H1 (cell line): Measurements from ENCODE around the gene TNS3. TPM values are rescaled to one million over a fixed set of nuclear protein-coding genes. Genes with fewer than 3 reads are reported as not detected.

Experiments
- EGR1 ChIP-seq: IDR thresholded peaks from 2 replicates; pipeline ENCODE4 v1.6.1; 2011; ENCODE audit warnings: low read depth, low read length, borderline replicate concordance
- GABPA ChIP-seq: IDR thresholded peaks from 2 replicates; pipeline ENCODE4 v1.6.1; 2011; ENCODE audit warnings: mild to moderate bottlenecking, low read length, moderate library complexity, borderline replicate concordance; ENCODE audit not compliant: insufficient read depth
- SP2 ChIP-seq: IDR thresholded peaks from 2 replicates; pipeline ENCODE4 v1.6.1; 2012; ENCODE audit warnings: mild to moderate bottlenecking, low read length, inconsistent platforms
- YY1 ChIP-seq: IDR thresholded peaks from 2 replicates; pipeline ENCODE4 v1.6.1; 2011; ENCODE audit warnings: low read depth, mild to moderate bottlenecking, low read length
- polyA plus RNA-seq, 7 experiments: library from polyadenylated mRNA; depleted of rRNA in 3 of 7; stranded (reverse) in 5 of 7; unstranded in 2 of 7; fragments of >200 nt in 5 of 7; fragments of 200-250 nt in 2 of 7; gene quantifications; 1 replicate in 5 of 7; 2 replicates in 1 of 7; 4 replicates in 1 of 7; pipeline versions ENCODE4 v1.2.1 to v1.2.3, GENCODE V29; 2011 to 2013; ENCODE audit warnings: missing spikeins in 2 of 7, mixed read lengths in 2 of 7
- total RNA-seq: library from RNA; stranded (reverse); fragmentation: NEBNext Ultra II Directional; extraction: Animal tissue kit (Norgen Biotek cat#: 25700); gene quantifications from 2 replicates; pipeline ENCODE4 v1.2.1, GENCODE V29; 2021
- TF ChIP-seq, protein P1 (sequence below), 3 experiments: IDR thresholded peaks; 1 replicate in 2 of 3; 2 replicates in 1 of 3; pipeline versions ENCODE4 v1.5.1 to v1.6.1; 2011; ENCODE audit warnings: low read length in 3 of 3, mild to moderate bottlenecking in 3 of 3, inconsistent platforms in 2 of 3, low read depth in 1 of 3, moderate library complexity in 1 of 3; ENCODE audit not compliant: insufficient read depth in 1 of 3; ENCODE audit errors: control extremely low read depth in 1 of 3

The TNS3 gene
- total and polyA plus RNA-seq, 2 of the 8 experiments (the other 6 are each of a cell fraction or from before 2014, with no cell fraction given), result 11.9 to 24.2 TPM

DNA sequence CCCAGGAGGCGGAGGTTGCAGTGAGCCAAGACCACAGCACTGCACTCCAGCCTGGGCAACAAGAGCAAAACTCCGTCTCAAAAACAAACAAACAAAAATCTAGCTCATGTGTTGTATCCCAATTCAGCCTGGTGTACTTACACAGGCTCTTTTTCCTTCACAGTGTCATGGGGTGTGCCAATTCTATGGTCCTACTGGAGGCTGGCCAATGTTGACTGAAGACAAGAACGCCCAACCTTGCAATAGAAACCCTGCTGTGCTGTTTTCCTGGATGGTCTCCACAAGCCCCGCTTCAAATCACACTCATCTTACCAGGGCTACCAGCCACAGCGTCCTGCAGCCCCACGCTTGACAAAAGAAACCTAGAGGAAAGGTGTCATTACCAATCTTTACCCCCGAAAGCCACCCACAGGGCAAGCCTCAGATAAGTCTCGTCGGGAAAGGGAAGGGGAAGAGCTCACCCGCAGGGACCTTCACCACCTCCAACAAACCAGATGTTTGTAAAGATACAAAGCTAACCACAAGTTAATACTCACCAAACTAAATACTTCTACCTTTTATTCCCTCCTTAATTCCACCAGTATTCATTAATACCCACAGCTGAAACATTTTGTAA, 64.8 kb downstream of the TNS3 start (continued):
- TF ChIP-seq, protein P1, sequence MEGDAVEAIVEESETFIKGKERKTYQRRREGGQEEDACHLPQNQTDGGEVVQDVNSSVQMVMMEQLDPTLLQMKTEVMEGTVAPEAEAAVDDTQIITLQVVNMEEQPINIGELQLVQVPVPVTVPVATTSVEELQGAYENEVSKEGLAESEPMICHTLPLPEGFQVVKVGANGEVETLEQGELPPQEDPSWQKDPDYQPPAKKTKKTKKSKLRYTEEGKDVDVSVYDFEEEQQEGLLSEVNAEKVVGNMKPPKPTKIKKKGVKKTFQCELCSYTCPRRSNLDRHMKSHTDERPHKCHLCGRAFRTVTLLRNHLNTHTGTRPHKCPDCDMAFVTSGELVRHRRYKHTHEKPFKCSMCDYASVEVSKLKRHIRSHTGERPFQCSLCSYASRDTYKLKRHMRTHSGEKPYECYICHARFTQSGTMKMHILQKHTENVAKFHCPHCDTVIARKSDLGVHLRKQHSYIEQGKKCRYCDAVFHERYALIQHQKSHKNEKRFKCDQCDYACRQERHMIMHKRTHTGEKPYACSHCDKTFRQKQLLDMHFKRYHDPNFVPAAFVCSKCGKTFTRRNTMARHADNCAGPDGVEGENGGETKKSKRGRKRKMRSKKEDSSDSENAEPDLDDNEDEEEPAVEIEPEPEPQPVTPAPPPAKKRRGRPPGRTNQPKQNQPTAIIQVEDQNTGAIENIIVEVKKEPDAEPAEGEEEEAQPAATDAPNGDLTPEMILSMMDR (IDR thresholded peaks at IDR 0.05; ENCODE audit: control extremely low read depth in 1 of 3, insufficient read depth in 1 of 3, low read depth in 1 of 3, low read length in 3 of 3), result no peak
- no peak for TF ChIP-seq EGR1
- no peak for TF ChIP-seq YY1
- TF ChIP-seq GABPA, result no peak
- no peak for TF ChIP-seq SP2
